GM18526 (cell line): ENCODE measurements around the gene ALDH1A2.

Experiments used
- POLR2A ChIP-seq: IDR thresholded peaks from 3 replicates; pipeline ENCODE4 v1.6.1; 2011; ENCODE audit not compliant: insufficient read length; ENCODE audit errors: extremely low read depth

ALDH1A2 gene

GRCh38 chr15:57947282-57947681 lies 118.2 kb downstream of the ALDH1A2 start:
- TF ChIP-seq POLR2A: no peak

GRCh38 chr15:57946491-57947048 lies 118.9 kb downstream of the ALDH1A2 start:
- no peak for TF ChIP-seq POLR2A

- no peak for TF ChIP-seq POLR2A
Observed at GRCh38 chr15:57945616-57946015, 119.9 kb downstream of the ALDH1A2 start.

GRCh38 chr15:57943754-57944420 lies 121.6 kb downstream of the ALDH1A2 start:
- TF ChIP-seq POLR2A: no peak

DNA sequence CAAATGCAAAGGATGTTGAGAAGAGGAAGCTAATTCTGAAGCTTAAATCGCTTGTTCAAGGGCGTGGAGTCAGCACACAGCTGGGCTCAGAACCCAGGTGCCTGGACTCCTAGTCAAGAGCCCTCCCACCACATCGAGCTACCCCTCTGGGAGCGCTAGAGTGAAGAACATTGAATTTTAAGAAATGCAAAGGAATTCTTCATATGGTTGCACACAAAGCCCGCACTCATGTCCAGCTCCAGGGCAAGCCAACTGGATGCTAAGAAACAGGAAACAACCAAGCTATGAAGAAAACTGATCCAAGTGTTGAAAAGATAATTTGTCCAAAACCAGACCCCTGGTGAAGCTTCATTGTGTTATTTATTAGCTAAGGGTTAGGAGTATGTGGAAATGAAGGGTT lies 122.3 kb downstream of the ALDH1A2 start:
- TF ChIP-seq POLR2A: no peak

DNA sequence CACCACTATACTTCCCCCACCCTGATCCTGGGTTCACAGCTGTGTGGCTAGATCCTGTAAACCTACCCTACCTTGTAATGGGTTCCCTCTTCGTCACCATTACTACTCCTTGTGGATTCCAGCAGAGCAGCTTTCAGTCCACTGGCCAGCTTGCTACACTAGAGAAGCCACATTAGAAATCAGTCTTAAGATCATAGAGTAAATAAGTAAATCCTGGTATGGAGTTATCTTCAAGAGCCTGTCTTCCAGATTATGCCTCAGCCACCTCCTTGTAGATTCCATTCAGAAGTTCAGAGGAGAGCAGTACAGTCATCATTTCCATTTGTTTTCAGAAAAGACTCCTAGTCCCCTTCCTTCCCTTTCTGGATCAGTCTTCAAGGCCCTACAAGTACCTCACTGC lies 123.7 kb downstream of the ALDH1A2 start:
- TF ChIP-seq POLR2A: no peak

- no peak for TF ChIP-seq POLR2A
Observed at GRCh38 chr15:57932348-57932747, 133.2 kb downstream of the ALDH1A2 start.

GRCh38 chr15:57931570-57931969 lies 133.9 kb downstream of the ALDH1A2 start:
- TF ChIP-seq POLR2A: no peak

DNA sequence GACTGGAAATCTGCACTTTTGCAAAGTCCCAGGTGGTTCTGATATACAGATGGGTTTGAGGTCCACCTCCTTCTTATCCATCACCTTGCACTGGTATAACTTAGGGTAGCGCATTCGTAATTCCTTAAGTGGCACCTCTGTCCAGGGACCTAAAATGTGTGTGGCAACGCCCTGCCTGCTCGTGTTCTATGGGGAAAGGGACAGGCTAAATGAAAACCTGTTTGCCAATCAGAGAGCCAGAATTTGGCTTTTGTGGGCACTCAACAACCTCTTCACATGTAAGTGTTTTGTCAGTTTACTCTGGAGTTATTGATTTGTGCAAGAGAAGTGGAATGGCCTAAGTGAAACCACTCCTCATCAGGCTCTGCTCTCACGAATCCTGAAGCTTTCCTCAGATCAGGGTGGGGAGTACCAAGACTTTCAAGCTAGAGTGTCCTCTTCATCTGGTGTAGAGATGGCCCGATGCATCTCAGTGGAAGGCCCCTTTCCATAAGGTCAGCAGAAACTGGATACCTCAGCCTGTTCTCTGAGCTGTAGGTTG lies 138.3 kb downstream of the ALDH1A2 start:
- TF ChIP-seq POLR2A: no peak

DNA sequence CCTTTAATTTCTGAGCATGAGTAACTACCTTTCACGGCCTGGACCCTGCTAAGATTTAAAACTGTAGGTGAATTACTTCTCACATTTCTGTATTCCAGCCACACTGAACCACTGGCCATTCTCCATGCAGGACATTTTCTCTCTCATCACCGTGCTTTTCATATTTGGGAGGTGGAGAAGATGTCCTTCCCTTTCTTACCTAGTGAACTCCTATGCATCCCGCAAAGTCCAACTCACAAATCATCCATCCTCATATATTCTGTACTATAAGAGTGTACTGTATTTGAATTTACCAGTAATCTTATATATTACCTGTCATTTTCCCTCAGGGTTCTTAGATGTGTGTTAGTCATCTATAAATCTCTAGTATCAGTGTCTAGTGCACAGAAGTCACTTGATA lies 139.9 kb downstream of the ALDH1A2 start:
- no peak for TF ChIP-seq POLR2A

DNA sequence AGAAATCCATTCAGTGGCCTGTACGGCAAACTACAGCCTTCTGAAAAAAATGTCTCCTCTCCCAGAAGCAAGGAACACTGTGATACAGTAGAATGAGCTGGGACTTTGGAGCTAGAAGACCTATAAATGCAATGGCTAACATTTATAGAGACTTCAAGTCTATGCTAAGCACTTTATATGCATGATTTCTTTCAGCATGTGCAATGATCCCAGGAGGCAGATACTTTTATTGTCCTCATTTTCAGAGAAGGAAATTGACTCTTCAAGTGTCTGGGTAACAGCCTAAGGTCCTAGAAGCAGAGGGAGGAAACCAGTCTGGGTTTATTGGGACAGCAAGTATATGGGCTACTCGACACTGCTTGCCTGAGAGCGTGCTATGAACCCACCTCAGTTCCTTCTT lies 140.9 kb downstream of the ALDH1A2 start:
- no peak for TF ChIP-seq POLR2A

DNA sequence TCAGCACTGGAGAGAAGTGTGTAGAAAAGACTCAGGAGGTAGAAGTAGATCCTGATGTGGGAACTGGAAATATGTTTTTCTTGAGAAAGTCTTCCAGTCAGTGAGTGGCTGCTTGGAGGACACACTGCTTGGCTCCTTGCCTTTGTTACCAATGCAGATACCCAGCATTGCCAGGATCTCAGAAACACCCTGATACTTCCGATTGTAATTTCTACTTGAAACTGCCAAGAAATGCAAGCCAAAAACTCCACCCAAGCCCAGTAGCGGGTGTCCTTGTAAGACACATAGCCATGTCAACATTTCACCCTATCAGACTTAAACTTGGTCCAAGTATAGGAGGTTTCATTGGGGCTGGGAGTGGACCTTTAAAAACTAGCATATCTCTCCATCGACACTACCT lies 141.8 kb downstream of the ALDH1A2 start:
- TF ChIP-seq POLR2A: no peak

GRCh38 chr15:57923306-57923705 lies 142.2 kb downstream of the ALDH1A2 start:
- TF ChIP-seq POLR2A: no peak

GRCh38 chr15:57922776-57923175 lies 142.7 kb downstream of the ALDH1A2 start:
- TF ChIP-seq POLR2A: no peak

- no peak for TF ChIP-seq POLR2A
Observed at GRCh38 chr15:57921371-57921770, 144.1 kb downstream of the ALDH1A2 start.

GRCh38 chr15:57920911-57921310 lies 144.6 kb downstream of the ALDH1A2 start:
- TF ChIP-seq POLR2A: no peak

GRCh38 chr15:57919754-57920153 lies 145.8 kb downstream of the ALDH1A2 start:
- no peak for TF ChIP-seq POLR2A
